MM.1S (cell line): ENCODE measurements around the gene MMP25.
A peak's percentile ranks its signal among the peaks of the same experiment; 100 is the strongest.

Experiments
- CTCF ChIP-seq: fragments of 300-600 bp; sonication (generic); IDR thresholded peaks from 2 replicates; pipeline ENCODE4 v1.5.1; 2016; ENCODE audit warnings: antibody characterized with exemption, low read length, mixed read lengths
- EZH2 ChIP-seq: fragments of 300-600 bp; sonication (generic); optimal IDR thresholded peaks from 2 replicates; pipeline ENCODE3; 2017; ENCODE audit warnings: low read depth, mild to moderate bottlenecking, antibody characterized with exemption, low read length, mixed read lengths
- EZH2phosphoT487 ChIP-seq: fragments of 300-600 bp; sonication (generic); IDR thresholded peaks from 2 replicates; pipeline ENCODE4 v1.6.1; 2018; ENCODE audit warnings: antibody characterized with exemption, low read length

DNA sequence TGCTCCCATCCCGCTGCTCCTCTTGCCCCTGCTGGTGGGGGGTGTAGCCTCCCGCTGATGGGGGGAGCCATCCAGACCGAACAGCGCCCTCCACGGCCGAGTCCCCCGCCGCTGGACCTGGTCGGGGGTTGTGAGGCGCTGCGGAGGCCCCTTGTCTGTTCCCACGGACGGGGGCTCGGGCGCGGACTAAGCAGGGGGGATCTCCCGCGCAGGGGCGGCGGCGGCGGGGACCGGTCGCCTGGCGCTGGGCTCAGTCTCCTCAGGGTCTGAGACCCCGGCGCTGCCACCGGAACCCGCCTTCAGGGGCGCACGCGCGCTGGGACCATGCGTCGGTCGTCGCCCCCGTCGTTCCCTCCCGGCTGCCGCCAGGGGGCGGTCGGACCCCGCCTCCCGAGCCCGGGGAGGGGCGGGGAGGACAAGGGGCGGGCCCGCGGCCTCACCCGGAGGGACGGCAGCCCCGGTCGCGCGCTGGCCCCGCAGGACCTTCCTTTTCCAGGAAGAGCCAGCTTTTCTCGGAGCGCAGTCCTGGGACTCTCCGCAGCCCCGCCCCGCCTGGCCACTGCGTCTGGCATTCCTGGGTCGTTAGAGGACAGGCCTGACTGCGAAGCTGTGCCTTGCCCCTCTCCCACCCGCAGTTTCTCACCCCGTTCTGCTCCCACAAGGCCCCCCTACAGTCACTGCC is 12.8 kb downstream of the MMP25 start:
- TF ChIP-seq CTCF (peak; percentile 79), EZH2phosphoT487 (no peak), EZH2 (no peak)
